H1 (cell line): ENCODE results near the gene TBC1D25. TPM values are rescaled to one million over a fixed set of nuclear protein-coding genes. Genes with fewer than 3 reads are reported as not detected.

ENCODE experiments used
- CHD7 ChIP-seq: fragments of 300-600 bp; sonication (generic); IDR thresholded peaks from 2 replicates; pipeline ENCODE4 v1.7.1; 2012; ENCODE audit warnings: low read length, moderate library complexity, mild to moderate bottlenecking, inconsistent platforms; ENCODE audit not compliant: insufficient replicate concordance
- EP300 ChIP-seq, 2 experiments: IDR thresholded peaks; 1 replicate in 1 of 2; 2 replicates in 1 of 2; pipeline ENCODE4 v1.6.1; 2011 to 2012; ENCODE audit warnings: low read depth in 2 of 2, low read length in 2 of 2, mild to moderate bottlenecking in 2 of 2, borderline replicate concordance in 1 of 2, inconsistent platforms in 1 of 2, moderate library complexity in 1 of 2
- GTF2F1 ChIP-seq: IDR thresholded peaks from 2 replicates; pipeline ENCODE4 v1.6.1; 2012; ENCODE audit warnings: low read depth, low read length, improper control_type of control experiment, borderline replicate concordance
- POU5F1 ChIP-seq: IDR thresholded peaks from 2 replicates; pipeline ENCODE4 v1.6.1; 2011; ENCODE audit warnings: low read depth, mild to moderate bottlenecking, low read length, moderate library complexity
- TAF1 ChIP-seq: IDR thresholded peaks from 2 replicates; pipeline ENCODE4 v1.6.1; 2011; ENCODE audit warnings: mild to moderate bottlenecking, low read depth, low read length
- polyA plus RNA-seq, 7 experiments: library from polyadenylated mRNA; depleted of rRNA in 3 of 7; stranded (reverse) in 5 of 7; unstranded in 2 of 7; fragments of >200 nt in 5 of 7; fragments of 200-250 nt in 2 of 7; gene quantifications; 1 replicate in 5 of 7; 2 replicates in 1 of 7; 4 replicates in 1 of 7; pipeline versions ENCODE4 v1.2.1 to v1.2.3, GENCODE V29; 2011 to 2013; ENCODE audit warnings: missing spikeins in 2 of 7, mixed read lengths in 2 of 7
- total RNA-seq: library from RNA; stranded (reverse); fragmentation: NEBNext Ultra II Directional; extraction: Animal tissue kit (Norgen Biotek cat#: 25700); gene quantifications from 2 replicates; pipeline ENCODE4 v1.2.1, GENCODE V29; 2021

TBC1D25 gene
- total and polyA plus RNA-seq, 2 of the 8 experiments (the other 6 are each of a cell fraction or from before 2014, with no cell fraction given), result 6.5 to 6.8 TPM

GRCh38 chrX:48600226-48600625 lies 60.7 kb downstream of the TBC1D25 start (continued):
- TF ChIP-seq EP300 (IDR thresholded peaks at IDR 0.05; ENCODE audit: borderline replicate concordance in 1 of 2, low read depth in 2 of 2, low read length in 2 of 2) (no peak), TAF1 (no peak), GTF2F1 (no peak), CHD7 (no peak), POU5F1 (no peak)
